Left cardiac atrium (tissue), 4 donors: ENCODE results near the gene MARCHF3. TPM values are rescaled to one million over a fixed set of nuclear protein-coding genes. Genes with fewer than 3 reads are reported as not detected.
"Not testable (repeated sequence)": the region's sequence is repeated elsewhere in the genome, so short reads cannot be mapped to it uniquely, and the experiment has no call there.

Source experiments
- ATAC-seq, 2 donors: fragments of 200-7000 bp; cut with Tn5 transposase; one replicate each; pipeline ENCODE4 v1.9.1; 2020; ENCODE audit warnings: mild to moderate bottlenecking in 2 of 2, moderate library complexity in 2 of 2
- DNase-seq: peaks from one replicate; pipeline ENCODE4 v3.0.0-alpha.2; 2020
- intact Hi-C, 2 donors: fragments of 100-400 bp; cut with DNase I; formaldehyde crosslinking; loops; one replicate each; pipeline versions ENCODE4 v1.14.1 to v1.15.1; 2022 to 2023
- total RNA-seq, 2 donors: library from RNA; stranded (reverse); fragmentation: NEBNext Ultra II Directional; extraction: Animal tissue kit (Norgen Biotek cat#: 25700); gene quantifications; one replicate each; pipeline ENCODE4 v1.2.1, GENCODE V29; 2021
- donor health status: DM: no; HTN: yes; CAD: no.
- donor health status: DM: no; HTN: yes; CAD: no; lungs with severe emphysema.
- donor health status: DM: yes; HTN: yes; CAD: no.
- donor health status: Dilated cardiomyopathy.

MARCHF3 gene
- total RNA-seq, 2 donors from 2014 or later, result 17.4 to 23.8 TPM

- ATAC-seq, result peak; percentile 35 to 58
- intact Hi-C loops, result loop anchor here in 1 of 2 donors (10.0 kb wide), 1 partner anchor 53 kb away; no protein-coding TSS in a partner anchor
- DNase-seq, result no peak
Observed at GRCh38 chr5:126972062-126972895, 58.1 kb downstream of the MARCHF3 start.

DNA sequence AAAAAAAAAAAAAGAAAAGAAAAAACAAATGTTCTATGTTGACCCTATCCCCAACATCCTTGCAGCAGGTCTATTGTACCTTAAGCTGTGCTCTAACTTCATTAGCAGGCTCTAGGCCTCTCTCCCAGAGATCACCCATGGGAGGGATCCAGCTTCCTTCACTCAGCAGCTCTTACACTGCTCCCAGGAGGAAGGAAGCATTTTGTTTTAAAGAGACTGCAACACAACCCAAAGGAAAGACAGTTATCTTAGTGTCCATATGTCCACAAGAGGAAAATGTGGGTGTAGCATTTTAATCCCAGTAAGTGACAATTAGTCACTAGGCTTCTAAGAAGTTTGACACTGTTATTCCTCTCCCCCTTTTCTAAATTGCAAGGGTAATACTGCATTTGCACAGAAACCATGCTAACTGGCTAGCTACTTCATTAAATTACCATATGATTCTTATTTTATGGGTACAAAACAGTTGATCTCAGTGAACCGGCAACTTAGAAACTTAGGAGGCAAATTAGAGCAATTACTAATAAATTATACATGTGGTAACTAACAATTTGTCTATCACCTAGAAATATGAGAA lies 58.8 kb downstream of the MARCHF3 start:
- intact Hi-C loops, result loop anchor here in 1 of 2 donors (10.0 kb wide), 1 partner anchor 53 kb away; no protein-coding TSS in a partner anchor
- ATAC-seq, result peak; percentile 46 to 67

GRCh38 chr5:126970517-126971017 lies 59.8 kb downstream of the MARCHF3 start:
- DNase-seq (peak; percentile 35), ATAC-seq (peak; percentile 64 to 77)
- intact Hi-C loops, result loop anchor here in 1 of 2 donors (10.0 kb wide), 1 partner anchor 54 kb away; no protein-coding TSS in a partner anchor

More for the DNA sequence above, 58.8 kb downstream of the MARCHF3 start:
- DNase-seq, result no peak

DNA sequence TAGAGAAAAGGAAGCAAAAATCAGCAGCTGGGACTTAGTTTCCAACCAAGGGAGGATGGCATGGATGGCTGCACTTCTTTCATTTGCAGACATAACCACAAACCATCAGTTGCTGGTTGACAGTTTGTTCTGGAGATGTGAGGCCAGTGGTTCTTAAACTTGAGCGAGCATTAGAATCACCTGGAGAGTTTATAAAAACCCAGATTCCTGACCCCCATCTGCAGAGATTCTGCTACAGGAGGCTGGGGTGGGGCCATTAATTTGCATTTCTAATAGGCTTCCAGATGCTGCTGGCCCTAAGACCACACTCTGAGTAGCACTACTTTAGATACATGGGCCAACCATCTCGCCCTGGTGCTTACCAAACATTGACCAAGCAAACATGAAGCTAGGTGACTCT lies 60.8 kb downstream of the MARCHF3 start:
- DNase-seq (no peak), ATAC-seq (no peak)
- intact Hi-C loops, result no loop called here

- no peak for ATAC-seq
- DNase-seq, result no peak
- intact Hi-C loops, result no loop called here
Observed at GRCh38 chr5:126967808-126968466, 62.4 kb downstream of the MARCHF3 start.

- DNase-seq (no peak), ATAC-seq (no peak)
- intact Hi-C loops, result no loop called here
Observed at GRCh38 chr5:126965487-126965886, 64.9 kb downstream of the MARCHF3 start.

- ATAC-seq, result no peak
- intact Hi-C loops, result no loop called here
- DNase-seq, result no peak
Observed at GRCh38 chr5:126965061-126965475, 65.3 kb downstream of the MARCHF3 start.

DNA sequence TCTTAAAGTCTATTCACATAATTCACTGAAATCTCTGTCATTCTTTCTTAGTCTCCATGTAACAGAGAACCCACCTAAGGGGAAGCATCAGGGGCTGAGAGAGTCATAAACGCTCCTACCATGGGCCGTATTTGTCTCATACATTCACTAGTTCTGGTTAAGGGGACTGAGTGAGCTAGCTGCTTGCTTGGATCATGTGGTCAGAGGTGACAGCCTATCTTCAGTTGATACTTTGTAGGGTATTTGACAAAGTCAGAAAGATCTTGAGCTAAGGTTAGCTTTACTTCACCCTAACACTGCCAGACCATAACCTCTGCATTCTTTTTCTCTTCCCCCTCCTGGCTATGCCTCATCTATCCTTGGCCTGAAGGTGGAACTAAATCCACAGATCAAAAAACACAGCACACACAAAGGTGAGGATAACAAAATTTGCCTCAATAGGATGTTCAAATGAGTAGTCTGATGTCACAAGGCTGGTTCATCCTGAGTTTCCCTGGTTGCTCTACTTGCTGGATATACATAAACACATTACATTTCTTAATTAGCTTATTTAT lies 66.5 kb downstream of the MARCHF3 start:
- peak in 1 of 2 donors; percentile 15 for ATAC-seq
- no peak for DNase-seq
- intact Hi-C loops, result no loop called here

- intact Hi-C loops, result no loop called here
- DNase-seq (no peak), ATAC-seq (no peak)
Observed at GRCh38 chr5:126961702-126962101, 68.7 kb downstream of the MARCHF3 start.

DNA sequence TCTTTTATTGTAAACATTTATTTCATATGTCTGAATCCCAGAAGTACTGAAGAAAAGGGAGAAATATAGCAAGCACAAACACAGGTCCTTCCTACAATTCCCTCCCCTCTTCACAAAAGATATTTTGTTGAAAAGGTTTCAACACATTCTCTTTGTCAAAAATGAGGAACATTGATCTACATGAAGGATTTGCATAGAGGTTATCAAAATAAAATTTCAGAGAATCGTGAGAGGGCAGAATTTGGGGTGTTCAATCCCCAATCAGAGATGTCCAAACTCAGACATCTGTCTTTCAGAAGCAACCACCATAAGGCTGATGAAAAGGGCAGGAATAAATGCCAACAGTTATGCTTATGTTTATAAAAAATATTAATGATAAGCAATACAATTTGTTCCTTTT lies 69.2 kb downstream of the MARCHF3 start:
- intact Hi-C loops, result no loop called here
- no peak for ATAC-seq
- DNase-seq, result no peak

DNA sequence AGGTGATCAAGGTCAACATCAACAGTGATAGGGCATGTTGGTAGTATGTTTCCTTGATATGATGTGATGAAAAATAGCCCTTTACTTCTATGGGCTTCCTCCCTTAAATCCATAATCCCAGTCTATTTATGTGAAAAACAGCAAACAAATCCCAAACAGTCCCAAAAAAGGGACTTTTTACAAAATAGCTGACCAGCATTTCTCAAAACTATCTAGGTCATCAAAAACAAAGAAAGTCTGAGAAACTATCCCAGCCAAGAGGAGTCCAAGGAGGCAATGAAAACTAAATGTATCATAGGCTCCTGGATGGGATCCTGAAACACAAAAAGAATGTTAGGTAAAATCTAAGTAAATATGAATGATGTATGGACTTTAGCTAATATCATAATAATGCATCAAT lies 71.2 kb downstream of the MARCHF3 start:
- intact Hi-C loops, result no loop called here
- ATAC-seq (no peak), DNase-seq (no peak)

DNA sequence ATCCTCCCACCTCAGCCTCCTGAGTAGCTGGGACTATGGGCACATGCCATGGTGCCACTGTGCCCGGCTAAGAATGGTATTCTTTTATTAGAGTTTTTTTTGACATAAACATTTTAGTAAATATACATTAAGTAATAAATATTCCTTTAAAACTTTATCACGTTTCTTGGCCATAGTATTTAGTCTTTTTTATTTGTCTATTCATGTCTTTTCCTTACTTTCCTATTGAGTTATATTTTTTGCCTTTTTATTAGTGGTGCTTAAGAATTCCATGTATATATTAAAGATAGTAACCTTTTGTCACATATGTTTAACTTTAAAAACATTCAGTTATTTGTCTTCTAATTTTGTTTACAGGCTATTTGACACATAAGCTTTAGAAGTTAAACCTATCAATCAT lies 73.4 kb downstream of the MARCHF3 start:
- ATAC-seq (no peak), DNase-seq (no peak)
- intact Hi-C loops, result no loop called here

GRCh38 chr5:126954981-126955380 lies 75.4 kb downstream of the MARCHF3 start:
- ATAC-seq (no peak), DNase-seq (no peak)
- intact Hi-C loops, result no loop called here

DNA sequence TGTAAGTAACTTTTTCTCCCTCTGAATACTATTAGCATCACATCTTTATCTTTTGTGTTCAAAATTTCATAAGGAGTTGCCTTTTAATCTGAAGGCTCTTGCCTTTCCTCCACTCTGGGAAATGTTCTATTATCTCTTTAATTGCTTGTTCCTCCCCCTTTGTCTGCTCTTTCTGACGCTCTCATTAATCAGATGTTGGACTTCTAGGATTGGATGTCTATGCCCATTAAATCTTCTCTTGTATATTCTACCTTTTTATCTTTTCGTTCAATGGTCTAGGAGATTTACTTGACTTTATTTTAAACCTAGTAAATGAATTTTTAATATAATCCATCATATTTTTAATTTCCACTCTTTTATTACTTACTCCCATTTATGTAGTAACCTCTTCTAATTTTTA lies 76.7 kb downstream of the MARCHF3 start:
- ATAC-seq, result no peak
- intact Hi-C loops, result no loop called here
- no peak for DNase-seq

DNA sequence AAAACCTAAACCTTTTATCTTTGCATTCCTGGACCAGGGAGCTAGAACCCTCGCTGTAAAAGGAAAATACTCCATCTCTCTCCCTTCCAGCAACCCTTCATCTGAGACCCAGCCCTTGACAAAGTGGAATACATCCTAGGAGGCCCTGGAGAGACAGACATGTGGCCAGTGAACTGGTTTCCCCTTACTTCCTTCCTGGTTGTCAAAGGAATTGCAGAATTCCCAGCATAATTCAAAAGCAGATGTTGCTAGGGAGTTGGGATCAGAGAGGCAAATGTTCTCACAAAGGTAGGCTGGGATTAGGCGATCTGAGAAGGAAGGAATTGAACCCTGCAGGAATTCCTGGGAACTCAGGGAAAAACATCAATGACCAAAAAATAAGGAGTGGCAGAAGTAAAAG lies 80.9 kb downstream of the MARCHF3 start:
- intact Hi-C loops, result no loop called here
- DNase-seq (no peak), ATAC-seq (no peak)

- ATAC-seq, result no peak
- intact Hi-C loops, result no loop called here
Observed at GRCh38 chr5:126948453-126948852, 81.9 kb downstream of the MARCHF3 start.

DNA sequence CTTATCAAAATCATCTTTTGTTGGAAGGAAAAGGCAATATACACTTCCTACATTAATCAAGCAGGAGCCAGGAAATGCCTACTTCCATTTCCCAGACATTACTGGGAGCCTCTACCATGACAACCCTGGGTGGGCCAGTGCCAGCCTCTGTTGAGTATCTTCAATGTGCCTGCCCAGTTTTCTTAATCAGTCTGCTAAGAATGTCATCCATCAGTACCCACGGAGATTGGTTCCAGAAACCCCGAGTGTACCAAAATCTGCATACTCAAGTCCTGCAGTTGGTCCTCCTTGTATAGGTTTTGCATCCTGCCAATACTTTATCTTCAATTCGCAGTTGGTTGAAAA lies 82.4 kb downstream of the MARCHF3 start:
- intact Hi-C loops, result no loop called here
- DNase-seq (no peak), ATAC-seq (peak in 1 of 2 donors; percentile 32)

More at GRCh38 chr5:126948453-126948852, 81.9 kb downstream of the MARCHF3 start:
- no peak for DNase-seq

DNA sequence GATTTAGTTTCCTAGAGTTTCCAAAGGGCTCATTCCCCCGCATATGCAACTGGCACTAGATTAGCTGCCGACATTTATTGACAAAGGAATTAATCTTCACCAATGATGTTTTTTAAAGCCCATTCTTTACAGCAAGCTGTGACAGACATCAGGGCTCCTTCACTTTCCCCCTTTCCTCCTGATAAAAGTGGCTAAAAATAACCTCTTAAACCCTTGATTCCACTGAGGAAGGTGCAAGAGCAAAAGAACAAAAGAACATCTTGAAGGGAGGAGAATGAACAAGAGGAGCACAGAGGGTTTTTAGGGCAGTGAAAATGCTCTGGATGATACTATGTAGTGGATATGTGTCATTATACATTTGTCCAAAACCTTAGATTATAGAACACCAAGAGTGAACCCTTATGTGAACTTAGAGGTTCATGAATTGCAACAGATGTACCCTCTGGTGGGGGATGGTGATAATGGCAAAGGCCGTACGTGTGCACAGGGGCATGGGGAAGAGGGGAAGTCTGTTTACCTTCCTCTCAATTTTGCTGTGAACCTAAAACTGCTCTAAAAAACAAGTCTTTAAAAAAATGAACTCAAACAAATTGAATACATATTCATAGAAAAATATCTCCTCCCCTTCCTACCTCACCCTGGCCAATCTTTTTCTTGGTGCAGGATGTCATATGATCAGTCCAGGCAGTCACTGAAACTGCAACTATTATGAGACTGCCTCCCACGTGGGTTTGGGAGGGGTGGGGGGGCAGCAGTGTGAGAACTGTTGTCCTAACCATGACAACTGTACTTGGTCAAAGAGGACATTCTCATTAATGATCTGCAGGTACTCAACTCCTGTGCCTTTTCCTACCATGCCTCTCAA lies 83.0 kb downstream of the MARCHF3 start:
- DNase-seq, result no peak
- intact Hi-C loops, result no loop called here
- peak in 1 of 2 donors; percentile 10 for ATAC-seq

DNA sequence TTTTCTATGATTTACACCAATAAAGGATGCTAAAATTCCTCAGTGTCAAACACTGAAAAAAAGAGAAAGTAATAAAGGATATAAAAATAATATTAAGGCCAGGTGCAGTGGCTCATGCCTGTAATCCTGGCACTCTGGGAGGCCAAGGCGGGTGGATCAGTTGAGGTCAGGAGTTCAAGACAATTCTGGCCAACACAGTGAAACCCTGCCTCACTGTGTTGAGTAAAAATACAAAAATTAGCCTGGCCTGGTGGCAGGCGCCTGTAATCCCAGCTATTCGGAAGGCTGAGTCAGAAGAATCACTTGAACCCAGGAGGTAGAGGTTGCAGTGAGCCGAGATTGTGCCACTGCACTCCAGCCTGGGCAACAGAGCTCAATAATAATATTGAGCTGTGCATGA lies 87.5 kb downstream of the MARCHF3 start:
- DNase-seq, intact Hi-C loops, ATAC-seq: not testable (repeated sequence)
